IPS-NIHi7 (cell line): Measurements from ENCODE around the gene TNRC6B.
"Not testable (repeated sequence)": the region's sequence is repeated elsewhere in the genome, so short reads cannot be mapped to it uniquely, and the experiment has no call there.

Experiments
- DNase-seq: peaks from one replicate; pipeline ENCODE4 v3.0.0; 2012; ENCODE audit warnings: mixed read lengths; ENCODE audit errors: extremely low spot score

TNRC6B gene

GRCh38 chr22:40276996-40277823 is 99.5 kb downstream of the TNRC6B start:
- no peak for DNase-seq

GRCh38 chr22:40279017-40279416 is 101.3 kb downstream of the TNRC6B start:
- no peak for DNase-seq

- DNase-seq = no peak
Measured at GRCh38 chr22:40281717-40282116, 104.0 kb downstream of the TNRC6B start.

GRCh38 chr22:40285513-40285912 is 107.8 kb downstream of the TNRC6B start:
- no peak for DNase-seq

GRCh38 chr22:40289991-40290459 is 112.3 kb downstream of the TNRC6B start:
- no peak for DNase-seq

GRCh38 chr22:40290516-40290915 is 112.8 kb downstream of the TNRC6B start:
- no peak for DNase-seq

- DNase-seq = no peak
Measured at GRCh38 chr22:40294696-40295095, 117.0 kb downstream of the TNRC6B start.

- no peak for DNase-seq
Measured at GRCh38 chr22:40300316-40300715, 122.6 kb downstream of the TNRC6B start.

GRCh38 chr22:40300884-40301672 is 123.4 kb downstream of the TNRC6B start:
- DNase-seq = no peak

GRCh38 chr22:40302149-40302548 is 124.4 kb downstream of the TNRC6B start:
- DNase-seq = no peak

- no peak for DNase-seq
Measured at GRCh38 chr22:40305625-40306024, 127.9 kb downstream of the TNRC6B start.

- DNase-seq = no peak
Measured at GRCh38 chr22:40308999-40309573, 131.4 kb downstream of the TNRC6B start.

GRCh38 chr22:40309631-40310030 is 131.9 kb downstream of the TNRC6B start:
- no peak for DNase-seq

- no peak for DNase-seq
Measured at GRCh38 chr22:40310081-40310767, 132.5 kb downstream of the TNRC6B start.

GRCh38 chr22:40310768-40311120 is 133.0 kb downstream of the TNRC6B start:
- DNase-seq = no peak

GRCh38 chr22:40311646-40312045 is 133.9 kb downstream of the TNRC6B start:
- DNase-seq = not testable (repeated sequence)

GRCh38 chr22:40312050-40312449 is 134.3 kb downstream of the TNRC6B start:
- no peak for DNase-seq

GRCh38 chr22:40313007-40313406 is 135.3 kb downstream of the TNRC6B start:
- no peak for DNase-seq

GRCh38 chr22:40314041-40314440 is 136.3 kb downstream of the TNRC6B start:
- DNase-seq = no peak

- DNase-seq = no peak
Measured at GRCh38 chr22:40320687-40321086, 143.0 kb downstream of the TNRC6B start.

- DNase-seq = no peak
Measured at GRCh38 chr22:40322021-40322420, 144.3 kb downstream of the TNRC6B start.
